CD4-positive, alpha-beta T cell treated with Interleukin-2 at 100 ng/mL for 4 hours (primary cell): ENCODE results near the gene NR2C2.

ENCODE experiments used
- DNase-seq: peaks from one replicate; pipeline ENCODE4 v3.0.0-alpha.2; 2020; ENCODE audit warnings: low spot score

The NR2C2 gene

GRCh38 chr3:15064299-15064834 lies 117.0 kb downstream of the NR2C2 start:
- DNase-seq, result no peak

GRCh38 chr3:15064835-15065549 lies 117.6 kb downstream of the NR2C2 start, which contains the start of gene MRPS25:
MRPS25 (minus strand) TSS chr3:15065315; CDS start chr3:15065194, 121 bp downstream.
- DNase-seq, result peak; percentile 88

GRCh38 chr3:15065550-15066007 lies 118.2 kb downstream of the NR2C2 start:
- DNase-seq, result no peak

- DNase-seq, result no peak
These were observed 119.1 kb downstream of the NR2C2 start for GRCh38 chr3:15066467-15066866.

- DNase-seq, result no peak
These were observed 122.1 kb downstream of the NR2C2 start for GRCh38 chr3:15069441-15069840.

GRCh38 chr3:15071699-15072098 lies 124.3 kb downstream of the NR2C2 start:
- no peak for DNase-seq

GRCh38 chr3:15074500-15074899 lies 127.1 kb downstream of the NR2C2 start:
- no peak for DNase-seq

- DNase-seq, result no peak
These were observed 131.7 kb downstream of the NR2C2 start for GRCh38 chr3:15079091-15079490.

- DNase-seq, result no peak
These were observed 134.7 kb downstream of the NR2C2 start for GRCh38 chr3:15081960-15082664.

GRCh38 chr3:15083252-15083651 lies 135.9 kb downstream of the NR2C2 start:
- no peak for DNase-seq

- DNase-seq, result no peak
These were observed 138.9 kb downstream of the NR2C2 start for GRCh38 chr3:15086263-15086662.

GRCh38 chr3:15086699-15087098 lies 139.3 kb downstream of the NR2C2 start:
- no peak for DNase-seq

- DNase-seq, result no peak
These were observed 141.8 kb downstream of the NR2C2 start for GRCh38 chr3:15089201-15089600.

GRCh38 chr3:15091575-15091974 lies 144.2 kb downstream of the NR2C2 start:
- DNase-seq, result no peak

- DNase-seq, result no peak
These were observed 145.3 kb downstream of the NR2C2 start for GRCh38 chr3:15092686-15093085.

GRCh38 chr3:15094187-15094875 lies 146.9 kb downstream of the NR2C2 start:
- no peak for DNase-seq

GRCh38 chr3:15096046-15096445 lies 148.7 kb downstream of the NR2C2 start:
- DNase-seq, result no peak

- peak; percentile 43 for DNase-seq
These were observed 150.5 kb downstream of the NR2C2 start for GRCh38 chr3:15097891-15098290.
